ENCODE results near the gene OR10D3. TPM values are rescaled to one million over a fixed set of nuclear protein-coding genes. Genes with fewer than 3 reads are reported as not detected.
"Not testable (repeated sequence)": the region's sequence is repeated elsewhere in the genome, so short reads cannot be mapped to it uniquely, and the experiment has no call there.

OR10D3 gene
- total RNA-seq, 1 donor, result not detected

DNA sequence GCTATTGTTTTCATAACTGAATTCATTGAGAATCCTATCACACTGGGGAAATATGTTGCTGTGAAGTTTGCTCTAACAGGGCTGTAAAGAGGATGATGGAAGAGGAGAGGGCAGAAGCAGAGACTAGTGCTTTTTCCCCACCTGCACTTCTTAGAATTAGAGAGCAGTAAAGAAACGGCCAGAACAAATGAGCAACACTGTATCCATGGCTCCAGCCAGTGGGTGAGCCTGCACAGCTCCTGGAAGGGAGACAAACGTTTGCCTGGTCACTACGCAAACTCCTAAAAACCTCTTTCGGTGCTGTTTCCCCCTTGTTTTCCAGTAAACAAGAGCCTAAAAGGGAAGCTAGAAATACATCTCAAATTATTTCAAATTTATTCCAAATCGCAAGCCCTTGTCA is 22.2 kb upstream of the OR10D3 start:
- no peak overlapping the region for H3K4me3 ChIP-seq (ENCODE audit: low read depth, low read length)
- no peak for TF ChIP-seq CTCF (IDR thresholded peaks at IDR 0.05; ENCODE audit: insufficient read depth, low read length)
- no peak for DNase-seq (ENCODE audit: low read depth)

GRCh38 chr11:124167826-124168231 is 15.3 kb upstream of the OR10D3 start:
- no peak overlapping the region for H3K4me3 ChIP-seq (ENCODE audit: low read depth, low read length)
- TF ChIP-seq CTCF (IDR thresholded peaks at IDR 0.05; ENCODE audit: insufficient read depth, low read length), result no peak
- DNase-seq (ENCODE audit: low read depth), result no peak

GRCh38 chr11:124168796-124169195 is 14.3 kb upstream of the OR10D3 start:
- DNase-seq (ENCODE audit: low read depth), result no peak
- no peak for TF ChIP-seq CTCF (IDR thresholded peaks at IDR 0.05; ENCODE audit: insufficient read depth, low read length)

DNA sequence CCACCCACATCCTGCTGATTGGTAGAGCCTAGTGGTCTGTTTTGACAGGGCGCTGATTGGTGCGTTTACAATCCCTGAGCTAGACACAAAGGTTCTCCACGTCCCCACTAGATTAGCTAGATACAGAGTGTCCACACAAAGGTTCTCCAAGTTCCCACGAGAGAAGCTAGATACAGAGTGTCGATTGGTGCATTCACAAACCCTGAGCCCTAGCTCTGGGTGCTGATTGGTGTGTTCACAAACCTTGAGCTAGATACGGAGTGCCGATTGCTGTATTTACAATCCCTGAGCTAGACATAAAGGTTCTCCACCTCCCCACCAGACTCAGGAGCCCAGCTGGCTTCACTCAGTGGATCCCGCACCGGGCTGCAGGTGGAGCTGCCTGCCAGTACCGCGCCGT is 12.8 kb upstream of the OR10D3 start:
- not testable (repeated sequence) for H3K4me3 ChIP-seq (ENCODE audit: low read depth, low read length); DNase-seq (ENCODE audit: low read depth)

More at GRCh38 chr11:124168796-124169195, 14.3 kb upstream of the OR10D3 start:
- no peak overlapping the region for H3K4me3 ChIP-seq (ENCODE audit: low read depth, low read length)

DNA sequence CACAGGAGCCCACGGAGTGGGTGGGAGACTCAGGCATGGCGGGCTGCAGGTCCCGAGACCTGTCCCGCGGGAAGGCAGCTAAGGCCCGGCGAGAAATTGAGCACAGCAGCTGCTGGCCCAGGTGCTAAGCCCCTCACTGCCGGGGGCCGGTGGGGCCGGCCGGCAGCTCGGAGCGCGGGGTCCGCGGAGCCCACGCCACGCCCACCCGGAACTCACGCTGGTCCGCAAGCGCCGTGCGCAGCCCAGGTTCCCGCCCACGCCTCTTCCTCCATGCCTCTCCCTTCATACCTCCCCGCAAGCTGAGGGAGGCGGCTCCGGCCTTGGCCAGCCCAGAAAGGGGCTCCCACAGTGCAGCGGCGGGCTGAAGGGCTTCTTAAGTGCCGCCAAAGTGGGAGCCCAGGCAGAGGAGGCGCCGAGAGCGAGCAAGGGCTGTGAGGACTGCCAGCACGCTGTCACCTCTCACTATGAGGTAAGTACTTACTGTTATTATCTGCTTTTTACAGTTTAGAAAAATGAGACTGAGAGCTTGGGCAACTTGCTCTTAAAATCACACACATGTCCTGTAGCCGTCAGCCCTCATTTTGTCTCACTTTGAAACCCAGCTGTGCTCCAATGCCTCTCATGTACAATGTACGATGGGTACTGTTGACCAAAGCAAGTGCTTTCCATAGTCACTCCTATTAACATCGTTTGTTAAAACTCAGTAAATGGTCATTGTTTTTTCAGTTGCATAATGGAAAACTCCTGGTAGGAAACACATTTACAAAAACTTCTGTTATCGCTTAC is 12.2 kb upstream of the OR10D3 start:
- no peak for TF ChIP-seq CTCF (IDR thresholded peaks at IDR 0.05; ENCODE audit: insufficient read depth, low read length)
- no peak for DNase-seq (ENCODE audit: low read depth)
- no peak overlapping the region for H3K4me3 ChIP-seq (ENCODE audit: low read depth, low read length)

- H3K4me3 ChIP-seq (ENCODE audit: low read depth, low read length), result no peak overlapping the region
- TF ChIP-seq CTCF (IDR thresholded peaks at IDR 0.05; ENCODE audit: insufficient read depth, low read length), result no peak
- no peak for DNase-seq (ENCODE audit: low read depth)
These were observed 11.0 kb upstream of the OR10D3 start for GRCh38 chr11:124172101-124172500.

- TF ChIP-seq CTCF (IDR thresholded peaks at IDR 0.05; ENCODE audit: insufficient read depth, low read length), result no peak
- no peak for DNase-seq (ENCODE audit: low read depth)
- H3K4me3 ChIP-seq (ENCODE audit: low read depth, low read length), result no peak overlapping the region
These were observed 10.5 kb upstream of the OR10D3 start for GRCh38 chr11:124172599-124172998.
